ENCODE results near the gene ARMC2.
"Not testable (repeated sequence)": the region's sequence is repeated elsewhere in the genome, so short reads cannot be mapped to it uniquely, and the experiment has no call there.

The ARMC2 gene

DNA sequence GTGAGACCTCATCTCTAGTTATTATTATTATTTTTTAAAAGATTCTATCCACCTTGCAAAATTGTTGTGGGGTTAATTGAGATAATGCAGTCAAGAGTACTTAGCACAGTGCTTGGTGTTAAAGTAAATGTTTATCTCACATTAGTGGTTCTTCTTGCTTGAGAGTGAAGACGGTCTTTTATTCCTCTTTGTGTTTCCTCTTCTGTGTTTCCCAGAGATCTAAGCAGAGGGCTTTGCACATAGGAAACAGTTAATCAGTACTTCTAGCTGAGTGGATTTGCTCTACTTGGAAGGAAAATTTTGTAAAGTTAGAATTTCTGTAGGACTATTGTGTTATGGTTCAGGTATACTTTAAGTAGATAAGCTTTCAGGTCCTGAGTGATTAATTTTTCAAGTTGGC is 3.5 kb downstream of the ARMC2 start:
- no peak for TF ChIP-seq CTCF (IDR thresholded peaks at IDR 0.05; ENCODE audit: low read depth, low read length, missing control alignments)
- in situ Hi-C loops (cut with HindIII; ENCODE audit: low pct_ligation_motif_present, low sequenced_read_pairs) = no loop called here
- DNase-seq = no peak

DNA sequence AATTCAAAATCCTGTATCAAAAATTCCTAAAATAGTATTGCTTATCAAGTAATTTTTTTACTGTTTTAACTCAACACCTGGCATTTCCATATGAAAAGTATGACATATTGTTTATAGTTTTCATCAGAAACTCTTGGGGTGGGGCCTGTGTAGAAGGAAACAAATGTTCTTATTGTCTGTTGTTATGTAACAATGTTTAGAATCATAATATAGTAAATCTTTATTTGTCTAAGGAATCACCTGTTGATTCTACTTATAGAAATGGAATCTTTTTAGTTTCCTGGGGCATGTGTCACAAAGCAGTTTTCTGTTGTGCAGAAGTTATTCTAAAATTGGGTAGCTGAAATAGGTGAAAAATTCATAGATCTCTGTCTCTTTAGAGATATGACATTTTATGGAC is 4.9 kb downstream of the ARMC2 start:
- no peak for TF ChIP-seq CTCF (IDR thresholded peaks at IDR 0.05; ENCODE audit: low read depth, low read length, missing control alignments)
- Histone ChIP-seq H3K27ac (no peak overlapping the region), H3K27me3 (replicated peaks) (no peaks in the 10 kb centered on the region), H3K4me3 (ENCODE audit: low read depth, low read length) (no peak overlapping the region), H3K36me3 (replicated peaks) (peaks cover 6% of the 10 kb centered on the region)
- DNase-seq = no peak
- in situ Hi-C loops (cut with HindIII; ENCODE audit: low pct_ligation_motif_present, low sequenced_read_pairs) = no loop called here

More for the DNA sequence above, 3.5 kb downstream of the ARMC2 start:
- Histone ChIP-seq H3K27me3 (replicated peaks) (no peaks in the 10 kb centered on the region), H3K4me3 (ENCODE audit: low read depth, low read length) (no peak overlapping the region), H3K36me3 (replicated peaks) (peaks cover 6% of the 10 kb centered on the region), H3K27ac (no peak overlapping the region)

- Histone ChIP-seq H3K36me3 (replicated peaks) (peaks cover 2% of the 10 kb centered on the region), H3K4me3 (ENCODE audit: low read depth, low read length) (no peak overlapping the region), H3K27me3 (replicated peaks) (no peaks in the 10 kb centered on the region), H3K27ac (no peak overlapping the region)
- DNase-seq = no peak
- no peak for TF ChIP-seq CTCF (IDR thresholded peaks at IDR 0.05; ENCODE audit: low read depth, low read length, missing control alignments)
- in situ Hi-C loops (cut with HindIII; ENCODE audit: low pct_ligation_motif_present, low sequenced_read_pairs) = no loop called here
Observed at GRCh38 chr6:108862479-108863191, 14.4 kb downstream of the ARMC2 start.

DNA sequence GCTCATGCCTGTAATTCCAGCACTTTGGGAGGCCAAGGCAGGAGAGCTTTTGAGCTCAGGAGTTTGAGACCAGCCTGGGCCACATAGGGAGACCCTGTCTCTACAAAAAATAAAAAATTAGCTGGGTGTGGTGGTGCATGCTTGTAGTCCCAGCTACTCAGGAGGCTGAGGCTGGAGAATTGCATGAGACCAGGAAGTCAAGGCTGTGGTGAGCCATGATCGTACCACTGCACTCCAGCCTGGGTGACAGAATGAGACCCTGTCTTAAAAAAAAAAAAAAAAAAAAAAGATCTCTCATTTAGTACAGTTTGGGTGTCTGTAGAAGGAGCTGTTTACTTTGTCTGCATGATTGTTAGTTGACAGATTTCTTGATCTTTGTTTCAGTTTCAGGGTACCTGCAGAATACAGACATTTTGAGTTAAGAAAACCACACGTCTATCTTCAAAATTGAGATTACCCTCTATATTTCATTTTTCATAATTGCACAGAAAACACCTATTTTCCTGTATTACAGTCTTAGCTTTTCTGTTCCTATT is 17.6 kb downstream of the ARMC2 start:
- in situ Hi-C loops (cut with HindIII; ENCODE audit: low pct_ligation_motif_present, low sequenced_read_pairs); H3K27ac ChIP-seq; H3K36me3 ChIP-seq (replicated peaks); H3K27me3 ChIP-seq (replicated peaks); H3K4me3 ChIP-seq (ENCODE audit: low read depth, low read length); DNase-seq: not testable (repeated sequence)

DNA sequence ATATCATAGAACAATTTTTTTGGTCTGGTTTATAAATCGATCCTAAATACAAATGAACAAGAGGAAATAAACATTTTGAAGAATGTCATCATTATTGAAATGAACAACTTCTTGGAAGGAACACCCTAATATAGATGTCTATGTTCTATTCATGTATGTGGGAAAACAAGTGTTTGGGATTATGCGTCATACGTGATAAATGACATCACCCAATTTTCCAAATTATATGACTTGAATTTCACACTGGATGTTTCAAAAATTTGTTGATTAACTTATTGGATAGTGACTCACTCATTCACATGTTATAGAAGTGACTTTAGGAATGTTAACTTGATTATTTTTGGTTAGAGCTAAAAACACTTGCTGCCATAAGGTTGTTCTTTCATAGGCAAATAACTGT is 18.6 kb downstream of the ARMC2 start:
- Histone ChIP-seq H3K4me3 (ENCODE audit: low read depth, low read length) (no peak overlapping the region), H3K36me3 (replicated peaks) (no peaks in the 10 kb centered on the region), H3K27ac (no peak overlapping the region), H3K27me3 (replicated peaks) (no peaks in the 10 kb centered on the region)
- in situ Hi-C loops (cut with HindIII; ENCODE audit: low pct_ligation_motif_present, low sequenced_read_pairs) = no loop called here
- DNase-seq = no peak
- TF ChIP-seq CTCF (IDR thresholded peaks at IDR 0.05; ENCODE audit: low read depth, low read length, missing control alignments) = no peak

DNA sequence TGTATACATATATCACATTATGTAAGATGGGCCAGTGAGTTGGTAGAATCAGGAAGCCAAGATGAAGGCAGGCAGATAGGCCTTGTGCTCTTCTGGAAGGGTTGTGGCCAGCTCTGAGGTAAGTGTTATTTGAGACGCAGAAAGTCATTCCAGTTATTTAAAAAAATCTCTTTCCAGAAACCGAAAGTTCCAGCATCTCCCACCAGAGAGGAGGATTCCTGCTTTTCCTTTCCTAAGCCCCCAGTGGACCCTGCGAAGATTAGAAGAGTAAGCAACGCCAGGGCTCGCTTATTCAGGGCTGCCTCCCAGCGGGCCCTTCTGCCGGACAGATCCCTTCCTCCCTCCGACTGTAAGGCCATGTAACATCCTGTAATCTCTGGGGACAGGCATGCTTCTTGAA is 20.4 kb downstream of the ARMC2 start:
- no peaks in the 10 kb centered on the region for H3K27me3 ChIP-seq (replicated peaks)
- H3K4me3 ChIP-seq (ENCODE audit: low read depth, low read length) = no peak overlapping the region
- DNase-seq = no peak
- no peak overlapping the region for H3K27ac ChIP-seq
- in situ Hi-C loops (cut with HindIII; ENCODE audit: low pct_ligation_motif_present, low sequenced_read_pairs) = no loop called here
- no peak for TF ChIP-seq CTCF (IDR thresholded peaks at IDR 0.05; ENCODE audit: low read depth, low read length, missing control alignments)
- no peaks in the 10 kb centered on the region for H3K36me3 ChIP-seq (replicated peaks)

Data from brain microvascular endothelial cell (primary cell).